HEK293T (cell line): ENCODE measurements around the gene COL27A1.

Experiments used
- ARNT ChIP-seq: fragments of 450-650 bp; IDR thresholded peaks from 2 replicates; pipeline ENCODE4 v1.6.1; 2017; ENCODE audit warnings: mild to moderate bottlenecking
- BHLHE40 ChIP-seq: fragments of 450-650 bp; IDR thresholded peaks from 2 replicates; pipeline ENCODE4 v1.6.1; 2016; ENCODE audit warnings: mild to moderate bottlenecking, moderate library complexity, borderline replicate concordance
- CTBP1 ChIP-seq: fragments of 450-650 bp; IDR thresholded peaks from 2 replicates; pipeline ENCODE4 v1.6.1; 2016; ENCODE audit warnings: borderline replicate concordance
- HDGF ChIP-seq: fragments of 450-650 bp; IDR thresholded peaks from 2 replicates; pipeline ENCODE4 v1.6.1; 2017; ENCODE audit warnings: antibody characterized with exemption, borderline replicate concordance
- LEF1 ChIP-seq: fragments of 450-650 bp; IDR thresholded peaks from 2 replicates; pipeline ENCODE4 v1.6.1; 2017; ENCODE audit warnings: mild to moderate bottlenecking, borderline replicate concordance
- NFRKB ChIP-seq: fragments of 450-650 bp; IDR thresholded peaks from 2 replicates; pipeline ENCODE4 v1.6.1; 2016; ENCODE audit warnings: mild to moderate bottlenecking, moderate library complexity
- SP1 ChIP-seq: fragments of 450-650 bp; IDR thresholded peaks from 2 replicates; pipeline ENCODE4 v1.6.1; 2017
- SUZ12 ChIP-seq: fragments of 450-650 bp; IDR thresholded peaks from 2 replicates; pipeline ENCODE4 v1.6.1; 2016; ENCODE audit warnings: mild to moderate bottlenecking

- TF ChIP-seq HDGF (no peak), LEF1 (no peak), CTBP1 (no peak), SUZ12 (no peak), NFRKB (no peak), SP1 (no peak), BHLHE40 (no peak), ARNT (no peak)
Measured at GRCh38 chr9:114139071-114139470, 16.3 kb upstream of the COL27A1 start.
